ENCODE data around the gene NR1H4. TPM values are rescaled to one million over a fixed set of nuclear protein-coding genes. Genes with fewer than 3 reads are reported as not detected.
"Not testable (repeated sequence)": the region's sequence is repeated elsewhere in the genome, so short reads cannot be mapped to it uniquely, and the experiment has no call there.

Gene NR1H4
- polyA plus RNA-seq (ENCODE audit: insufficient read length in 4 of 4): 10 to 100 TPM; 11.2 to 17.3 (median 13.6) TPM

- no peak for DNase-seq (ENCODE audit: low read depth in 4 of 4, low spot score in 2 of 4)
Observed at GRCh38 chr12:100473716-100474150, at the start of gene NR1H4. Gene NR1H4 (plus strand): TSS chr12:100473866. CDS start chr12:100493324, 19,458 bp downstream.

GRCh38 chr12:100426145-100426544, 47.5 kb upstream of the NR1H4 start:
- DNase-seq (ENCODE audit: low read depth in 4 of 4, low spot score in 2 of 4): no peak

- DNase-seq (ENCODE audit: low read depth in 4 of 4, low spot score in 2 of 4): no peak
Observed at GRCh38 chr12:100427078-100427477, 46.6 kb upstream of the NR1H4 start.

- not testable (repeated sequence) for DNase-seq (ENCODE audit: low read depth in 4 of 4, low spot score in 2 of 4)
Observed at GRCh38 chr12:100430251-100430650, 43.4 kb upstream of the NR1H4 start.

GRCh38 chr12:100433701-100434100, 40.0 kb upstream of the NR1H4 start:
- no peak for DNase-seq (ENCODE audit: low read depth in 4 of 4, low spot score in 2 of 4)

GRCh38 chr12:100434177-100434576, 39.5 kb upstream of the NR1H4 start:
- DNase-seq (ENCODE audit: low read depth in 4 of 4, low spot score in 2 of 4): no peak

GRCh38 chr12:100435957-100436356, 37.7 kb upstream of the NR1H4 start:
- no peak for DNase-seq (ENCODE audit: low read depth in 4 of 4, low spot score in 2 of 4)

- no peak for DNase-seq (ENCODE audit: low read depth in 4 of 4, low spot score in 2 of 4)
Observed at GRCh38 chr12:100437038-100437841, 36.4 kb upstream of the NR1H4 start.

- no peak for DNase-seq (ENCODE audit: low read depth in 4 of 4, low spot score in 2 of 4)
Observed at GRCh38 chr12:100439797-100440196, 33.9 kb upstream of the NR1H4 start.

- DNase-seq (ENCODE audit: low read depth in 4 of 4, low spot score in 2 of 4): no peak
Observed at GRCh38 chr12:100442403-100442802, 31.3 kb upstream of the NR1H4 start.

- DNase-seq (ENCODE audit: low read depth in 4 of 4, low spot score in 2 of 4): no peak
Observed at GRCh38 chr12:100443434-100443833, 30.2 kb upstream of the NR1H4 start.

- no peak for DNase-seq (ENCODE audit: low read depth in 4 of 4, low spot score in 2 of 4)
Observed at GRCh38 chr12:100445081-100445481, 28.6 kb upstream of the NR1H4 start.

GRCh38 chr12:100447381-100447780, 26.3 kb upstream of the NR1H4 start:
- no peak for DNase-seq (ENCODE audit: low read depth in 4 of 4, low spot score in 2 of 4)

- DNase-seq (ENCODE audit: low read depth in 4 of 4, low spot score in 2 of 4): no peak
Observed at GRCh38 chr12:100448656-100449055, 25.0 kb upstream of the NR1H4 start.

- no peak for DNase-seq (ENCODE audit: low read depth in 4 of 4, low spot score in 2 of 4)
Observed at GRCh38 chr12:100450735-100451134, 22.9 kb upstream of the NR1H4 start.

GRCh38 chr12:100453951-100454350, 19.7 kb upstream of the NR1H4 start:
- DNase-seq (ENCODE audit: low read depth in 4 of 4, low spot score in 2 of 4): no peak

- no peak for DNase-seq (ENCODE audit: low read depth in 4 of 4, low spot score in 2 of 4)
Observed at GRCh38 chr12:100455896-100456295, 17.8 kb upstream of the NR1H4 start.

- no peak for DNase-seq (ENCODE audit: low read depth in 4 of 4, low spot score in 2 of 4)
Observed at GRCh38 chr12:100458191-100458590, 15.5 kb upstream of the NR1H4 start.

GRCh38 chr12:100460702-100461101, 13.0 kb upstream of the NR1H4 start:
- no peak for DNase-seq (ENCODE audit: low read depth in 4 of 4, low spot score in 2 of 4)

GRCh38 chr12:100461330-100461973, 12.2 kb upstream of the NR1H4 start:
- DNase-seq (ENCODE audit: low read depth in 4 of 4, low spot score in 2 of 4): no peak

- no peak for DNase-seq (ENCODE audit: low read depth in 4 of 4, low spot score in 2 of 4)
Observed at GRCh38 chr12:100463661-100464060, 10.0 kb upstream of the NR1H4 start.

- no peak for DNase-seq (ENCODE audit: low read depth in 4 of 4, low spot score in 2 of 4)
Observed at GRCh38 chr12:100464529-100464928, 9.1 kb upstream of the NR1H4 start.

All from left renal cortex interstitium (tissue), 4 donors.